Kidney epithelial cell (primary cell): ENCODE measurements around the gene VDR. TPM values are rescaled to one million over a fixed set of nuclear protein-coding genes. Genes with fewer than 3 reads are reported as not detected.
A peak's percentile ranks its signal among the peaks of the same experiment; 100 is the strongest.

ENCODE experiments used
- DNase-seq: peaks from one replicate; pipeline ENCODE4 v3.0.0-alpha.2; 2010; ENCODE audit warnings: low read depth
- H3K27me3 ChIP-seq: 2 replicates; pipeline ENCODE4 v1.6.0; 2011; ENCODE audit warnings: low read length; ENCODE audit not compliant: control insufficient read depth, insufficient read depth
- H3K36me3 ChIP-seq: 2 replicates; pipeline ENCODE4 v1.5.1; 2011; ENCODE audit warnings: low read length; ENCODE audit not compliant: control insufficient read depth, insufficient read depth
- H3K4me3 ChIP-seq: 2 replicates; pipeline ENCODE4 v1.5.1; 2011; ENCODE audit warnings: low read depth, mild to moderate bottlenecking, control low read depth, low read length
- CTCF ChIP-seq: IDR thresholded peaks from 2 replicates; pipeline ENCODE4 v1.5.1; 2011; ENCODE audit warnings: mild to moderate bottlenecking, moderate library complexity, low read length, control low read depth, inconsistent platforms; ENCODE audit not compliant: insufficient read depth, poor library complexity, severe bottlenecking
- total RNA-seq: library from RNA; depleted of rRNA; stranded (reverse); fragments of >200 nt; gene quantifications from 2 replicates; pipeline ENCODE4 v1.2.3, GENCODE V29; 2015

The VDR gene
- total RNA-seq, 1 donor from 2014 or later = 21.9 TPM

DNA sequence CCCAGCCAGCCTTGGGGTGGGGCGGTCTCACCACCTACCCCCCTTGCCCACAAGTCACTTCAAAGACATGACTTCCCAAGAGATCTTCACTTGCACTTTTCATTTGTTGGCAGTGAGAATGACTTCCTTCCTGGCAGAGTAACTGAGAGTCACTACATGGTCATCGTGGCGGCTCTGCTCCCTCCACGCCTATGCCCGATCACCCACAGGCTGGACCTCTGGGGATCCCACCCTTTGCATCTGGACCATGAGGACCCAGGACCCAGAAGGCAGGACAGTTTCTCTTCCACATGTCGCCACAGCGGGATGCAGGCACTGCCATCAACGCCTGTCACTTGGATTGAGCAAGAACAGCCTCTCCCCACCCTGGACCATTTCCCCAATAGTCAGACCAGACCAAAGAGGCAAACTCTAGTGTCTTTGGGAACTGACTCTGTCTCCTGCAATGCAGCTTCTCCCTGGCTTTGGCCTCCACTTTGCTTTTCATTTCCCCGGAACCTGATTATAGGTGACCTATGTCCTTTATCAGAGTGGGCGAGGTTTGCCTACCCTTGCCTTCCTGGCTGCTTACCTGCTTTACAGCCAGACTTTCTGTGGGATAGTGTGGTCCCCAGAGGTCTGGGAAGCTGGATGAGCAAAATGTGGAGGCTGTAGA is 3.6 kb downstream of the VDR start:
- no peak for TF ChIP-seq CTCF
- peaks cover 7% of the 10 kb centered on the region for H3K27me3 ChIP-seq
- H3K36me3 ChIP-seq = no peaks in the 10 kb centered on the region
- no peak overlapping the region for H3K4me3 ChIP-seq
- DNase-seq = no peak

GRCh38 chr12:47900131-47901062 is 4.4 kb downstream of the VDR start:
- Histone ChIP-seq H3K36me3 (no peaks in the 10 kb centered on the region), H3K27me3 (peaks cover 4% of the 10 kb centered on the region), H3K4me3 (no peak overlapping the region)
- peak; percentile 27 for TF ChIP-seq CTCF
- DNase-seq = peak; percentile 14

- no peaks in the 10 kb centered on the region for H3K27me3 ChIP-seq
- H3K36me3 ChIP-seq = no peaks in the 10 kb centered on the region
- no peak for DNase-seq
- TF ChIP-seq CTCF = no peak
- H3K4me3 ChIP-seq = no peak overlapping the region
These were observed 5.3 kb downstream of the VDR start for GRCh38 chr12:47899466-47899865.

DNA sequence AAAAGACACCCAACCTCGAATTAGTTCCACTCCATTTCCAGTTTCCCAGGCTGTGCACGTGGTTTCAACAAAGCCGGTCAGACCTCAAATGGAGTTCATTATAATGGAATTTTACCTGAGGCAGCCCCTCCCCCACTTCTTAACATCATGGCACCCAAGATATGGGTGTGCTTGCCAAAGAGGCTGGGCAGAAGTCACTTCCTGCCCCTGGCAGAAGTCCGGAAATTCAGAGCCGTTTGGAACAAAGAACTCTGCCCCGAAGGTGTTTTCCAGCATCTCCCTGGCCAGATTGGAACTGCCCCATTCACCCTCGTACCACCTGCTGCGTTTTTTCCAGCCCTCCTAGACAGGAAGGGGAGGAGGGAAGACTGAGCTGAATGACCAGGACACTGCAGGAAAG is 8.2 kb downstream of the VDR start:
- no peak overlapping the region for H3K4me3 ChIP-seq
- H3K27me3 ChIP-seq = no peaks in the 10 kb centered on the region
- TF ChIP-seq CTCF = no peak
- peak; percentile 37 for DNase-seq
- no peaks in the 10 kb centered on the region for H3K36me3 ChIP-seq

- no peaks in the 10 kb centered on the region for H3K36me3 ChIP-seq
- H3K27me3 ChIP-seq = no peaks in the 10 kb centered on the region
- TF ChIP-seq CTCF = no peak
- no peak overlapping the region for H3K4me3 ChIP-seq
- no peak for DNase-seq
These were observed 8.8 kb downstream of the VDR start for GRCh38 chr12:47896022-47896421.
